A673 (cell line): ENCODE measurements around the gene CCNL1.

Experiments used
- EZH2 ChIP-seq: fragments of 200-600 bp; sonication (generic); IDR thresholded peaks from 2 replicates; pipeline ENCODE4 v1.6.1; 2017; ENCODE audit warnings: borderline replicate concordance, low read depth, mild to moderate bottlenecking, mixed read lengths, antibody characterized with exemption, low read length; ENCODE audit not compliant: poor library complexity, severe bottlenecking
- TF ChIP-seq, protein P1 (sequence below): fragments of 300-800, 200-600 bp; sonication (generic); conservative IDR thresholded peaks from 2 replicates; pipeline ENCODE4 v1.5.1; 2017; ENCODE audit warnings: low read depth, mild to moderate bottlenecking, antibody characterized with exemption, low read length, moderate library complexity, mixed read lengths

GRCh38 chr3:157170861-157171260 lies 10.9 kb upstream of the CCNL1 start:
- TF ChIP-seq, protein P1, sequence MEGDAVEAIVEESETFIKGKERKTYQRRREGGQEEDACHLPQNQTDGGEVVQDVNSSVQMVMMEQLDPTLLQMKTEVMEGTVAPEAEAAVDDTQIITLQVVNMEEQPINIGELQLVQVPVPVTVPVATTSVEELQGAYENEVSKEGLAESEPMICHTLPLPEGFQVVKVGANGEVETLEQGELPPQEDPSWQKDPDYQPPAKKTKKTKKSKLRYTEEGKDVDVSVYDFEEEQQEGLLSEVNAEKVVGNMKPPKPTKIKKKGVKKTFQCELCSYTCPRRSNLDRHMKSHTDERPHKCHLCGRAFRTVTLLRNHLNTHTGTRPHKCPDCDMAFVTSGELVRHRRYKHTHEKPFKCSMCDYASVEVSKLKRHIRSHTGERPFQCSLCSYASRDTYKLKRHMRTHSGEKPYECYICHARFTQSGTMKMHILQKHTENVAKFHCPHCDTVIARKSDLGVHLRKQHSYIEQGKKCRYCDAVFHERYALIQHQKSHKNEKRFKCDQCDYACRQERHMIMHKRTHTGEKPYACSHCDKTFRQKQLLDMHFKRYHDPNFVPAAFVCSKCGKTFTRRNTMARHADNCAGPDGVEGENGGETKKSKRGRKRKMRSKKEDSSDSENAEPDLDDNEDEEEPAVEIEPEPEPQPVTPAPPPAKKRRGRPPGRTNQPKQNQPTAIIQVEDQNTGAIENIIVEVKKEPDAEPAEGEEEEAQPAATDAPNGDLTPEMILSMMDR: no peak
- no peak for TF ChIP-seq EZH2
